Kidney glomerular epithelial cell (primary cell): ENCODE results near the gene PRKAR1A.
"Not testable (repeated sequence)": the region's sequence is repeated elsewhere in the genome, so short reads cannot be mapped to it uniquely, and the experiment has no call there.

ENCODE experiments used
- DNase-seq: peaks from one replicate; lab custom pipeline; 2025; lab: John Stamatoyannopoulos, UW

Gene PRKAR1A

GRCh38 chr17:68512247-68512959 is at the start of gene PRKAR1A:
Gene PRKAR1A, plus strand, starts transcription at chr17:68512430. Its CDS starts 2,970 bp downstream, at chr17:68515400.
- peak; percentile 82 for DNase-seq

- DNase-seq: no peak
These were observed 48.8 kb upstream of the PRKAR1A start for GRCh38 chr17:68463211-68464019.

- DNase-seq: no peak
These were observed 43.9 kb upstream of the PRKAR1A start for GRCh38 chr17:68468334-68468733.

- DNase-seq: no peak
These were observed 43.4 kb upstream of the PRKAR1A start for GRCh38 chr17:68468788-68469187.

GRCh38 chr17:68470961-68471360 is 41.3 kb upstream of the PRKAR1A start:
- no peak for DNase-seq

- DNase-seq: no peak
These were observed 31.3 kb upstream of the PRKAR1A start for GRCh38 chr17:68480885-68481284.

- no peak for DNase-seq
These were observed 29.6 kb upstream of the PRKAR1A start for GRCh38 chr17:68482576-68483041.

GRCh38 chr17:68484458-68484857 is 27.8 kb upstream of the PRKAR1A start:
- DNase-seq: no peak

GRCh38 chr17:68489919-68490318 is 22.3 kb upstream of the PRKAR1A start:
- no peak for DNase-seq

GRCh38 chr17:68491381-68492231 is 20.6 kb upstream of the PRKAR1A start:
- DNase-seq: no peak

GRCh38 chr17:68492394-68493054 is 19.7 kb upstream of the PRKAR1A start:
- not testable (repeated sequence) for DNase-seq

- DNase-seq: no peak
These were observed 17.1 kb upstream of the PRKAR1A start for GRCh38 chr17:68495081-68495480.

GRCh38 chr17:68497885-68498319 is 14.3 kb upstream of the PRKAR1A start:
- no peak for DNase-seq

GRCh38 chr17:68498479-68499326 is 13.5 kb upstream of the PRKAR1A start:
- no peak for DNase-seq

- DNase-seq: no peak
These were observed 12.6 kb upstream of the PRKAR1A start for GRCh38 chr17:68499587-68499986.

GRCh38 chr17:68501074-68501473 is 11.2 kb upstream of the PRKAR1A start:
- no peak for DNase-seq

GRCh38 chr17:68505951-68506350 is 6.3 kb upstream of the PRKAR1A start:
- DNase-seq: no peak

GRCh38 chr17:68507576-68507975 is 4.7 kb upstream of the PRKAR1A start:
- no peak for DNase-seq

- DNase-seq: no peak
These were observed 2.8 kb upstream of the PRKAR1A start for GRCh38 chr17:68509141-68510057.

- peak; percentile 48 for DNase-seq
These were observed 968 bp upstream of the PRKAR1A start for GRCh38 chr17:68511254-68511670.
